Measurements from ENCODE around the gene NXPH3.
"Not testable (repeated sequence)": the region's sequence is repeated elsewhere in the genome, so short reads cannot be mapped to it uniquely, and the experiment has no call there.

Gene NXPH3

GRCh38 chr17:49554694-49555494, 20.8 kb upstream of the NXPH3 start:
- DNase-seq, result no peak

GRCh38 chr17:49555495-49556222, 20.0 kb upstream of the NXPH3 start:
- no peak for DNase-seq

- peak; percentile 65 for DNase-seq
These were observed 19.3 kb upstream of the NXPH3 start for GRCh38 chr17:49556223-49556943.

GRCh38 chr17:49557312-49558024, 18.2 kb upstream of the NXPH3 start:
- peak; percentile 25 for DNase-seq

- no peak for DNase-seq
These were observed 11.0 kb upstream of the NXPH3 start for GRCh38 chr17:49564638-49565037.

GRCh38 chr17:49565948-49566491, 9.7 kb upstream of the NXPH3 start:
- DNase-seq, result no peak

GRCh38 chr17:49566668-49567071, 9.0 kb upstream of the NXPH3 start:
- no peak for DNase-seq

- no peak for DNase-seq
These were observed 8.6 kb upstream of the NXPH3 start for GRCh38 chr17:49567104-49567521.

- peak; percentile 69 for DNase-seq
These were observed 7.6 kb upstream of the NXPH3 start for GRCh38 chr17:49567871-49568694.

- DNase-seq, result not testable (repeated sequence)
These were observed 7.0 kb upstream of the NXPH3 start for GRCh38 chr17:49568695-49569047.

- DNase-seq, result no peak
These were observed 5.0 kb upstream of the NXPH3 start for GRCh38 chr17:49570540-49571242.

- no peak for DNase-seq
These were observed 4.4 kb upstream of the NXPH3 start for GRCh38 chr17:49571283-49571682.

GRCh38 chr17:49571764-49572163, 3.9 kb upstream of the NXPH3 start:
- no peak for DNase-seq

GRCh38 chr17:49572226-49572625, 3.4 kb upstream of the NXPH3 start:
- no peak for DNase-seq

- no peak for DNase-seq
These were observed 2.8 kb upstream of the NXPH3 start for GRCh38 chr17:49572806-49573420.

GRCh38 chr17:49573510-49574322, 2.0 kb upstream of the NXPH3 start:
- no peak for DNase-seq

- DNase-seq, result no peak
These were observed 1.3 kb upstream of the NXPH3 start for GRCh38 chr17:49574323-49574781.

GRCh38 chr17:49574945-49575678, 559 bp upstream of the NXPH3 start:
- no peak for DNase-seq

Data from fibroblast of skin of right biceps (primary cell).